SH-SY5Y (cell line): ENCODE data around the gene GATA6.

ENCODE experiments used
- GATA2 ChIP-seq: IDR thresholded peaks from 2 replicates; pipeline ENCODE4 v1.6.1; 2011; ENCODE audit warnings: mild to moderate bottlenecking, low read depth, low read length
- GATA3 ChIP-seq: IDR thresholded peaks from 2 replicates; pipeline ENCODE4 v1.6.1; 2011; ENCODE audit warnings: low read depth, mild to moderate bottlenecking, low read length, moderate library complexity

GATA6 gene

GRCh38 chr18:22169011-22169888 lies at the start of gene GATA6:
Gene GATA6, plus strand, starts transcription at chr18:22169589. Its CDS starts 1,556 bp downstream, at chr18:22171145.
- TF ChIP-seq GATA2 (no peak), GATA3 (no peak)

GRCh38 chr18:22124970-22125369 lies 44.4 kb upstream of the GATA6 start:
- TF ChIP-seq GATA3 (no peak), GATA2 (no peak)

- TF ChIP-seq GATA3 (no peak), GATA2 (no peak)
These were observed 40.4 kb upstream of the GATA6 start for GRCh38 chr18:22128954-22129353.

DNA sequence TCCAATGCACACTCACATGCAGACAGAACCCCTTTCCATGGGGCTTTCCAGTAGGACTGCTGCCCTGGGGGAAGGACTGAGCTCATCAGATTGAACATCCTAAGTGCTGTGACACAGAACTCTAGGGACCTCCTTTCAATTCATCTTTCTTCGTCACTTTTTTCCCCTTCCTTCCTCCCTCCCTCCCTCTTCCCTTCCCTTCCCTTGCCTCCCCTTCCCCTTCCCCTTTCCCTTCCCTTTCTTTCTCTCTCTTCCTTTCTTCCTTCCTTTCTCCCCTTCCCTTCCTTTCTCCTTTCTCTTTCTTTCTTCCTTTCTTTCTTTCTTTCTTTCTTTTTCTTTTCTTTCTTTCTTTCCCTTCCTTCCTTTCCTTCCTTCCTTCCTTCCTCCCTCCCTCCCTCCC lies 39.6 kb upstream of the GATA6 start:
- no peak for TF ChIP-seq GATA3
- TF ChIP-seq GATA2 = no peak

- no peak for TF ChIP-seq GATA2
- no peak for TF ChIP-seq GATA3
These were observed 37.1 kb upstream of the GATA6 start for GRCh38 chr18:22132258-22132657.

DNA sequence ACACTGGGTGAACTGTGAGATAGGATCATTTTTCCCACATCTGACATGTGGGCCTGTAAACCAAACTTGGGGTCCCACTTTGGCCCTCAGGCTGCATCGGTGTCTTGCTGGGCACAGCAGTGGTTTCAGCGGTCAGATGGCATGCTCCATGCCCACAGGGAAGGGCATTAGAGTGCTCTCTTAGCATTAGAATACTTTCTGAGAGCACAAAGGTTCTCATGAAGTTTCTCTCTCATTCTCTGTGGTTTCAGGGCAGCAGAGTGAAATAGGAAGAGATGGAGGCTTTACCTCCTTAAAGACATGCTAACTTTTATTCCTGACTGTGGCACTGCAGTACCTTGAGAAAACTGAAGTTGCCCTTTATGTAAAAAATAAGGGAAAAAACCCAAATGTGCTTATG lies 36.6 kb upstream of the GATA6 start:
- TF ChIP-seq GATA3 = no peak
- TF ChIP-seq GATA2 = no peak

GRCh38 chr18:22136395-22136794 lies 33.0 kb upstream of the GATA6 start:
- TF ChIP-seq GATA3 = no peak
- TF ChIP-seq GATA2 = no peak

DNA sequence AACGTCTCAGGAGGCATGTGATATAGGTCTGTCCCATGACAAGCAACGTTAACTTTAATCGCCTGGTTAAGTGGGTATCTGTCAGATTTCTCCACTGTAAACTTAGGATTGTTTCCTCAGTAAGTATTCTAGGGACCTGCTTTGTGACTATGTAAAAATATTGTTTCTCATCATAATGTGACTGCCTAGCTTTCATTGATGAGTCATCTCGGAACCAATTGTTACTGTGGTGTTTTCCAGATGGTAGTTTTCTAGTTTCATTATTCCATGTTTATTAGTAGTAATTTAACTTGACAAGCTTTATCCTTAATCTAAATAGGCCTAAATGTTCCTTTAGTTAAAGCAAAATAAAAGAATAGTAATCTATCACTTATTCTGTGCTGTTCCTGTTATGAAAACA lies 28.2 kb upstream of the GATA6 start:
- no peak for TF ChIP-seq GATA2
- TF ChIP-seq GATA3 = no peak

GRCh38 chr18:22143347-22144340 lies 25.7 kb upstream of the GATA6 start:
- TF ChIP-seq GATA3 = no peak
- TF ChIP-seq GATA2 = no peak

DNA sequence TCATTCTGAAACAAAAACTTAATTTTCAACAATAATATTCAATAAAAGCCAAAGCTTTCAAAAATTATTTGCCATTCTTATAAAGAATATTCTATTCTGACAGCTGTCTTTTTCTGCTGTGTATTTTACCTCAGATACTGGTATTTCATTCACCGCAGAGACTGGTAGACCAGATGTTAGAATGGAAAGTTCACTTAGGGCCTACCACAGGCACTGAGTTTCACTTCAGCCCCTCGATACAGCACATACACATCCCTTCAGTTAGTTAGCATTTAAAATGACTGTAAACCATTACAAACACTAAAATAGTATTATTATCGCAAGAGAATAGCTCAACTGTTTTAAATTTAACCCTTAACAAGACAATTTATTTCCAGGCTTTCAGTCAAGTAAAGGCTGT lies 24.2 kb upstream of the GATA6 start:
- TF ChIP-seq GATA2 (no peak), GATA3 (no peak)

DNA sequence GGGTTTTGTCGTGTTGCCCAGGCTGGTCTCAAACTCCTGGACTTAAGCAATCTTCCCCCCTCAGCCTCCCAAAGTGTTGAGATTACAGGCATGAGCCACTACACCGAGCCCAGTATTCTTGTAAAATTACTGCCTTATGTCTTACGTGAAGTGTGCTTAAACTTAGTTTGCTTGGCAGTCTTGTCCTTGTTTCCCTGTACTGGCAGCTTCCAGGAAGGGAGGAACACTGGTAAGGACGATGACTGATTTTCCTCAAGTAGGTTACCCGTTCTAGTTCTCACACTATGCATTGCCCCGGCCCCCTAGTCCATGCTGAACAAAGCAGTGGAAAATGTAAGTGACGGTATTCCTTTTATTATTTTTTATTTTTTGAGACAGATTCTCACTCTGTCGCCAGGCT lies 19.7 kb upstream of the GATA6 start:
- TF ChIP-seq GATA2 = no peak
- no peak for TF ChIP-seq GATA3

GRCh38 chr18:22152093-22152492 lies 17.3 kb upstream of the GATA6 start:
- TF ChIP-seq GATA2 (no peak), GATA3 (no peak)

- no peak for TF ChIP-seq GATA2
- TF ChIP-seq GATA3 = no peak
These were observed 16.0 kb upstream of the GATA6 start for GRCh38 chr18:22153428-22153827.

- no peak for TF ChIP-seq GATA3
- no peak for TF ChIP-seq GATA2
These were observed 13.8 kb upstream of the GATA6 start for GRCh38 chr18:22155584-22155983.
